Left ventricle myocardium inferior (tissue), 1 donor: ENCODE measurements around the gene TOMM22. TPM values are rescaled to one million over a fixed set of nuclear protein-coding genes. Genes with fewer than 3 reads are reported as not detected.

Experiments
- DNase-seq: peaks from one replicate; pipeline ENCODE4 v3.0.0-alpha.2; 2020
- H3K27ac ChIP-seq: fragments of 200-600 bp; replicated peaks from 2 replicates; pipeline ENCODE4 v1.8.0; 2021
- H3K27me3 ChIP-seq: fragments of 200-600 bp; 2 replicates; pipeline ENCODE4 v1.8.0; 2021; ENCODE audit warnings: low read depth
- H3K36me3 ChIP-seq: fragments of 200-600 bp; 2 replicates; pipeline ENCODE4 v1.8.0; 2021
- H3K4me1 ChIP-seq: fragments of 200-600 bp; 2 replicates; pipeline ENCODE4 v1.8.0; 2021
- H3K4me3 ChIP-seq: fragments of 200-600 bp; 2 replicates; pipeline ENCODE4 v1.8.0; 2021; ENCODE audit warnings: mild to moderate bottlenecking, moderate library complexity
- H3K9me3 ChIP-seq: fragments of 200-600 bp; replicated peaks from 2 replicates; pipeline ENCODE4 v1.8.0; 2021
- intact Hi-C: fragments of 100-400 bp; cut with micrococcal nuclease; formaldehyde crosslinking; loops from one replicate; pipeline ENCODE4 v1.11.0; 2022
- total RNA-seq: library from RNA; stranded (reverse); fragmentation: NEBNext Ultra II Directional; extraction: Animal tissue kit (Norgen Biotek cat#: 25700); gene quantifications from one replicate; pipeline ENCODE4 v1.2.1, GENCODE V29; 2021
- TF ChIP-seq, protein P1 (sequence below): fragments of 200-600 bp; IDR thresholded peaks from 2 replicates; pipeline ENCODE4 v1.8.0; 2021; ENCODE audit warnings: antibody characterized with exemption, mild to moderate bottlenecking, borderline replicate concordance
- donor health status: DM: no; HTN: yes; CAD: no; lungs with severe emphysema.

Gene TOMM22
- total RNA-seq, 1 donor from 2014 or later: 66.6 TPM

GRCh38 chr22:38656256-38657044 lies 25.3 kb upstream of the TOMM22 start, which contains the start of the genes CBY1 and FAM227A:
CBY1 (plus strand) TSS chr22:38656638; CDS start chr22:38668055, 11,417 bp downstream.
FAM227A (minus strand) TSS chr22:38656392; CDS start chr22:38650168, 6,224 bp downstream.
- peaks cover 33% of the 10 kb centered on the region for H3K4me1 ChIP-seq
- peak; percentile 87 for DNase-seq
- H3K4me3 ChIP-seq: peak within 1 kb of the TSS; percentile 99
- TF ChIP-seq, protein P1, sequence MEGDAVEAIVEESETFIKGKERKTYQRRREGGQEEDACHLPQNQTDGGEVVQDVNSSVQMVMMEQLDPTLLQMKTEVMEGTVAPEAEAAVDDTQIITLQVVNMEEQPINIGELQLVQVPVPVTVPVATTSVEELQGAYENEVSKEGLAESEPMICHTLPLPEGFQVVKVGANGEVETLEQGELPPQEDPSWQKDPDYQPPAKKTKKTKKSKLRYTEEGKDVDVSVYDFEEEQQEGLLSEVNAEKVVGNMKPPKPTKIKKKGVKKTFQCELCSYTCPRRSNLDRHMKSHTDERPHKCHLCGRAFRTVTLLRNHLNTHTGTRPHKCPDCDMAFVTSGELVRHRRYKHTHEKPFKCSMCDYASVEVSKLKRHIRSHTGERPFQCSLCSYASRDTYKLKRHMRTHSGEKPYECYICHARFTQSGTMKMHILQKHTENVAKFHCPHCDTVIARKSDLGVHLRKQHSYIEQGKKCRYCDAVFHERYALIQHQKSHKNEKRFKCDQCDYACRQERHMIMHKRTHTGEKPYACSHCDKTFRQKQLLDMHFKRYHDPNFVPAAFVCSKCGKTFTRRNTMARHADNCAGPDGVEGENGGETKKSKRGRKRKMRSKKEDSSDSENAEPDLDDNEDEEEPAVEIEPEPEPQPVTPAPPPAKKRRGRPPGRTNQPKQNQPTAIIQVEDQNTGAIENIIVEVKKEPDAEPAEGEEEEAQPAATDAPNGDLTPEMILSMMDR: no peak
- no peaks in the 10 kb centered on the region for H3K27me3 ChIP-seq
- intact Hi-C loops: no loop called here
- H3K9me3 ChIP-seq: no peaks in the 10 kb centered on the region
- H3K27ac ChIP-seq: peak within 1 kb of the TSS; percentile 96
- no peaks in the 10 kb centered on the region for H3K36me3 ChIP-seq

- Histone ChIP-seq H3K36me3 (no peaks in the 10 kb centered on the region), H3K4me1 (peaks cover 33% of the 10 kb centered on the region), H3K4me3 (peak overlapping the region; percentile 99), H3K27me3 (no peaks in the 10 kb centered on the region), H3K27ac (peak overlapping the region; percentile 96), H3K9me3 (no peaks in the 10 kb centered on the region)
- DNase-seq: no peak
- intact Hi-C loops: no loop called here
- TF ChIP-seq, protein P1: no peak
These were observed 24.5 kb upstream of the TOMM22 start for GRCh38 chr22:38657045-38657909.

- TF ChIP-seq, protein P1: no peak
- no peak for DNase-seq
- no peaks in the 10 kb centered on the region for H3K9me3 ChIP-seq
- intact Hi-C loops: no loop called here
- peaks cover 42% of the 10 kb centered on the region for H3K36me3 ChIP-seq
- H3K27me3 ChIP-seq: no peaks in the 10 kb centered on the region
- H3K4me1 ChIP-seq: no peaks in the 10 kb centered on the region
- H3K4me3 ChIP-seq: no peak overlapping the region
- H3K27ac ChIP-seq: no peak overlapping the region
These were observed 6.9 kb upstream of the TOMM22 start for GRCh38 chr22:38674888-38675287.

GRCh38 chr22:38675833-38676232 lies 5.9 kb upstream of the TOMM22 start:
- H3K4me3 ChIP-seq: no peak overlapping the region
- no peaks in the 10 kb centered on the region for H3K27me3 ChIP-seq
- DNase-seq: no peak
- H3K27ac ChIP-seq: no peak overlapping the region
- intact Hi-C loops: no loop called here
- TF ChIP-seq, protein P1: no peak
- H3K36me3 ChIP-seq: peaks cover 33% of the 10 kb centered on the region
- H3K4me1 ChIP-seq: no peaks in the 10 kb centered on the region
- H3K9me3 ChIP-seq: no peaks in the 10 kb centered on the region

DNA sequence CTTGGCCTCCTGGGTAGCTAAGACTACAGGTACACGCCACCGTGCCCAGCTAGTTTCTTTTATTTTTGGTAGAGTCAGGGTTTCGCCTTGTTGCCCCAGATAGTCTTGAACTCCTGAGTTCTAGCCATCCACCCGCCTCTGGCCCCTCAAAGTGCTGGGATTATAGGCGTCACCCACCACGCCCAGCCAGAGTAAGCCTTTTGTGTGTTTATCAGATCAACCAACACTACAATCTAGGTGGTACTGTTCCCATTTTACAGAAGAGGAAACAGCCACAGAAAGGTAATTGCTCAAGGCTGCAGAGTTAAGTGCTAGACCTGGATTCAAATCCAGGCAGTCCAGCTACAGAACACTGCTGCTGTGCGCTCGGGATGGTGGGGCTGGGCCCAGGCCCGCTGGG lies 3.1 kb downstream of the TOMM22 start:
- Histone ChIP-seq H3K36me3 (peaks cover 69% of the 10 kb centered on the region), H3K4me3 (no peak overlapping the region), H3K9me3 (no peaks in the 10 kb centered on the region), H3K27ac (no peak overlapping the region), H3K27me3 (no peaks in the 10 kb centered on the region), H3K4me1 (peaks cover 22% of the 10 kb centered on the region)
- intact Hi-C loops: no loop called here
- TF ChIP-seq, protein P1: no peak
- no peak for DNase-seq
